Eye (tissue), 1 donor: ENCODE measurements around the gene FNDC3B.

ENCODE experiments used
- DNase-seq: peaks from one replicate; pipeline ENCODE4 v3.0.0-alpha.2; 2015

Gene FNDC3B

GRCh38 chr3:172383306-172383796 lies 344.0 kb downstream of the FNDC3B start:
- DNase-seq: no peak

- DNase-seq: no peak
Measured at GRCh38 chr3:172384836-172385235, 345.5 kb downstream of the FNDC3B start.

- no peak for DNase-seq
Measured at GRCh38 chr3:172387728-172388127, 348.4 kb downstream of the FNDC3B start.

- DNase-seq: no peak
Measured at GRCh38 chr3:172388412-172389078, 349.2 kb downstream of the FNDC3B start.

- DNase-seq: no peak
Measured at GRCh38 chr3:172390792-172391191, 351.4 kb downstream of the FNDC3B start.

GRCh38 chr3:172391592-172392302 lies 352.4 kb downstream of the FNDC3B start:
- peak; percentile 14 for DNase-seq

GRCh38 chr3:172394692-172395091 lies 355.3 kb downstream of the FNDC3B start:
- no peak for DNase-seq

GRCh38 chr3:172396400-172396799 lies 357.0 kb downstream of the FNDC3B start:
- no peak for DNase-seq

- DNase-seq: no peak
Measured at GRCh38 chr3:172397716-172398405, 358.5 kb downstream of the FNDC3B start.

- no peak for DNase-seq
Measured at GRCh38 chr3:172398484-172398883, 359.1 kb downstream of the FNDC3B start.

GRCh38 chr3:172402090-172402489 lies 362.7 kb downstream of the FNDC3B start:
- no peak for DNase-seq

GRCh38 chr3:172402892-172403643 lies 363.7 kb downstream of the FNDC3B start:
- DNase-seq: no peak

GRCh38 chr3:172404237-172404962 lies 365.0 kb downstream of the FNDC3B start:
- DNase-seq: no peak

- DNase-seq: no peak
Measured at GRCh38 chr3:172405914-172406313, 366.5 kb downstream of the FNDC3B start.

GRCh38 chr3:172407872-172408271 lies 368.5 kb downstream of the FNDC3B start:
- no peak for DNase-seq

GRCh38 chr3:172410702-172411477 lies 371.5 kb downstream of the FNDC3B start:
- no peak for DNase-seq

GRCh38 chr3:172411478-172411947 lies 372.1 kb downstream of the FNDC3B start:
- DNase-seq: no peak

- DNase-seq: no peak
Measured at GRCh38 chr3:172415323-172415722, 375.9 kb downstream of the FNDC3B start.

- DNase-seq: no peak
Measured at GRCh38 chr3:172437713-172438112, 398.3 kb downstream of the FNDC3B start.

- no peak for DNase-seq
Measured at GRCh38 chr3:172438186-172438585, 398.8 kb downstream of the FNDC3B start.

GRCh38 chr3:172441581-172441980 lies 402.2 kb downstream of the FNDC3B start:
- DNase-seq: no peak
